GM20431 (cell line): Measurements from ENCODE around the gene HSFX3.

Experiments
- in situ Hi-C: fragments of 300-500 bp; cut with MseI, MboI; formaldehyde crosslinking; loops from one replicate; pipeline ENCODE4 v1.15.0; 2020; ENCODE audit warnings: low sequenced_read_pairs; ENCODE audit not compliant: unreplicated experiment

The HSFX3 gene

GRCh38 chrX:149520636-149521277 is 29.0 kb downstream of the HSFX3 start:
- in situ Hi-C loops: loop anchor here (25.0 kb wide), 1 partner anchor 117 kb away; the partner anchor contains the start of gene TMEM185A

- in situ Hi-C loops: loop anchor here (25.0 kb wide), 1 partner anchor 119 kb away; the partner anchor contains the start of gene TMEM185A
Measured at GRCh38 chrX:149518236-149518635, 31.5 kb downstream of the HSFX3 start.

- in situ Hi-C loops: loop anchor here (25.0 kb wide), 1 partner anchor 120 kb away; the partner anchor contains the start of gene TMEM185A
Measured at GRCh38 chrX:149517308-149517707, 32.4 kb downstream of the HSFX3 start.

GRCh38 chrX:149516604-149517003 is 33.1 kb downstream of the HSFX3 start:
- in situ Hi-C loops: loop anchor here (25.0 kb wide), 1 partner anchor 121 kb away; the partner anchor contains the start of gene TMEM185A

- in situ Hi-C loops: loop anchor here (25.0 kb wide), 1 partner anchor 121 kb away; the partner anchor contains the start of gene TMEM185A
Measured at GRCh38 chrX:149515954-149516602, 33.6 kb downstream of the HSFX3 start.

GRCh38 chrX:149513825-149514428 is 35.8 kb downstream of the HSFX3 start:
- in situ Hi-C loops: loop anchor here (25.0 kb wide), 1 partner anchor 123 kb away; the partner anchor contains the start of gene TMEM185A

GRCh38 chrX:149512225-149512885 is 37.4 kb downstream of the HSFX3 start:
- in situ Hi-C loops: loop anchor here (25.0 kb wide), 1 partner anchor 125 kb away; the partner anchor contains the start of gene TMEM185A

GRCh38 chrX:149511081-149511480 is 38.6 kb downstream of the HSFX3 start:
- in situ Hi-C loops: loop anchor here (25.0 kb wide), 1 partner anchor 126 kb away; the partner anchor contains the start of gene TMEM185A

GRCh38 chrX:149510386-149510785 is 39.3 kb downstream of the HSFX3 start:
- in situ Hi-C loops: loop anchor here (25.0 kb wide), 1 partner anchor 127 kb away; the partner anchor contains the start of gene TMEM185A

GRCh38 chrX:149508467-149508866 is 41.3 kb downstream of the HSFX3 start:
- in situ Hi-C loops: loop anchor here (25.0 kb wide), 1 partner anchor 129 kb away; the partner anchor contains the start of gene TMEM185A

GRCh38 chrX:149506349-149506748 is 43.4 kb downstream of the HSFX3 start:
- in situ Hi-C loops: loop anchor here (25.0 kb wide), 1 partner anchor 131 kb away; the partner anchor contains the start of gene TMEM185A

- in situ Hi-C loops: loop anchor here (25.0 kb wide), 1 partner anchor 132 kb away; the partner anchor contains the start of gene TMEM185A
Measured at GRCh38 chrX:149505671-149506070, 44.1 kb downstream of the HSFX3 start.

- in situ Hi-C loops: loop anchor here (25.0 kb wide), 1 partner anchor 132 kb away; the partner anchor contains the start of gene TMEM185A
Measured at GRCh38 chrX:149504915-149505651, 44.6 kb downstream of the HSFX3 start, which contains the start of gene IDS. Gene IDS, minus strand, starts transcription at chrX:149505306. Its CDS starts 169 bp downstream, at chrX:149505137.

GRCh38 chrX:149504226-149504914 is 45.4 kb downstream of the HSFX3 start:
- in situ Hi-C loops: loop anchor here (25.0 kb wide), 1 partner anchor 133 kb away; the partner anchor contains the start of gene TMEM185A

- in situ Hi-C loops: loop anchor here (25.0 kb wide), 1 partner anchor 134 kb away; the partner anchor contains the start of gene TMEM185A
Measured at GRCh38 chrX:149503446-149503845, 46.3 kb downstream of the HSFX3 start.

- in situ Hi-C loops: loop anchor here (25.0 kb wide), 1 partner anchor 134 kb away; the partner anchor contains the start of gene TMEM185A
Measured at GRCh38 chrX:149502923-149503322, 46.8 kb downstream of the HSFX3 start.

GRCh38 chrX:149499766-149500165 is 50.0 kb downstream of the HSFX3 start:
- in situ Hi-C loops: loop anchor here (25.0 kb wide), 1 partner anchor 138 kb away; the partner anchor contains the start of gene TMEM185A

- in situ Hi-C loops: no loop called here
Measured at GRCh38 chrX:149498767-149499166, 51.0 kb downstream of the HSFX3 start.
